22Rv1 (cell line): ENCODE data around the gene OSTF1.

Experiments used
- ZFX ChIP-seq: fragments of 450-650 bp; IDR thresholded peaks from 2 replicates; pipeline ENCODE4 v1.6.1; 2017; ENCODE audit warnings: antibody characterized with exemption, borderline replicate concordance
- TF ChIP-seq, protein P1 (sequence below): fragments of 450-650 bp; IDR thresholded peaks from 2 replicates; pipeline ENCODE4 v1.5.1; 2017; ENCODE audit warnings: mild to moderate bottlenecking

DNA sequence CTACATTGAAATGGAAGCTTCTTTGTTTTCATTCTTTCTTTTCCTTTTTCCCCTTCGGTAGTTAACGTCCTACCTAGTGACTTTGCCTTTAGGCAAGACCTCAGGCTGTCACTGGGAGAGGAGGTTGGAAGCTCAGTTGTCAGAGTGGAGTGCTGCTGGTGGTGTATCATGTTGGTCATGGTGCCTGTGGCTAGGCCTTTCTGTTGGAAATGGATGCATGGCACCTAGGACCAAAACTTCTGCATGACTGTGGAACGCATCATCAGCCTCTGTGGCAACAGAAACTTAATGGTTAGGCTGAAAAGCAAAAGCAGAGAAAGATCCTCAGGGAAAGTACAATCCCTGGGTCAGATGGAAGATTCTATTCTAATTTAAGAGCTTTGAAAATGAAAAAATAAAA lies 57.9 kb downstream of the OSTF1 start:
- TF ChIP-seq, protein P1, sequence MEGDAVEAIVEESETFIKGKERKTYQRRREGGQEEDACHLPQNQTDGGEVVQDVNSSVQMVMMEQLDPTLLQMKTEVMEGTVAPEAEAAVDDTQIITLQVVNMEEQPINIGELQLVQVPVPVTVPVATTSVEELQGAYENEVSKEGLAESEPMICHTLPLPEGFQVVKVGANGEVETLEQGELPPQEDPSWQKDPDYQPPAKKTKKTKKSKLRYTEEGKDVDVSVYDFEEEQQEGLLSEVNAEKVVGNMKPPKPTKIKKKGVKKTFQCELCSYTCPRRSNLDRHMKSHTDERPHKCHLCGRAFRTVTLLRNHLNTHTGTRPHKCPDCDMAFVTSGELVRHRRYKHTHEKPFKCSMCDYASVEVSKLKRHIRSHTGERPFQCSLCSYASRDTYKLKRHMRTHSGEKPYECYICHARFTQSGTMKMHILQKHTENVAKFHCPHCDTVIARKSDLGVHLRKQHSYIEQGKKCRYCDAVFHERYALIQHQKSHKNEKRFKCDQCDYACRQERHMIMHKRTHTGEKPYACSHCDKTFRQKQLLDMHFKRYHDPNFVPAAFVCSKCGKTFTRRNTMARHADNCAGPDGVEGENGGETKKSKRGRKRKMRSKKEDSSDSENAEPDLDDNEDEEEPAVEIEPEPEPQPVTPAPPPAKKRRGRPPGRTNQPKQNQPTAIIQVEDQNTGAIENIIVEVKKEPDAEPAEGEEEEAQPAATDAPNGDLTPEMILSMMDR, result no peak
- no peak for TF ChIP-seq ZFX
